ENCODE data around the gene ANKS1B.
"Not testable (repeated sequence)": the region's sequence is repeated elsewhere in the genome, so short reads cannot be mapped to it uniquely, and the experiment has no call there.

ANKS1B gene

DNA sequence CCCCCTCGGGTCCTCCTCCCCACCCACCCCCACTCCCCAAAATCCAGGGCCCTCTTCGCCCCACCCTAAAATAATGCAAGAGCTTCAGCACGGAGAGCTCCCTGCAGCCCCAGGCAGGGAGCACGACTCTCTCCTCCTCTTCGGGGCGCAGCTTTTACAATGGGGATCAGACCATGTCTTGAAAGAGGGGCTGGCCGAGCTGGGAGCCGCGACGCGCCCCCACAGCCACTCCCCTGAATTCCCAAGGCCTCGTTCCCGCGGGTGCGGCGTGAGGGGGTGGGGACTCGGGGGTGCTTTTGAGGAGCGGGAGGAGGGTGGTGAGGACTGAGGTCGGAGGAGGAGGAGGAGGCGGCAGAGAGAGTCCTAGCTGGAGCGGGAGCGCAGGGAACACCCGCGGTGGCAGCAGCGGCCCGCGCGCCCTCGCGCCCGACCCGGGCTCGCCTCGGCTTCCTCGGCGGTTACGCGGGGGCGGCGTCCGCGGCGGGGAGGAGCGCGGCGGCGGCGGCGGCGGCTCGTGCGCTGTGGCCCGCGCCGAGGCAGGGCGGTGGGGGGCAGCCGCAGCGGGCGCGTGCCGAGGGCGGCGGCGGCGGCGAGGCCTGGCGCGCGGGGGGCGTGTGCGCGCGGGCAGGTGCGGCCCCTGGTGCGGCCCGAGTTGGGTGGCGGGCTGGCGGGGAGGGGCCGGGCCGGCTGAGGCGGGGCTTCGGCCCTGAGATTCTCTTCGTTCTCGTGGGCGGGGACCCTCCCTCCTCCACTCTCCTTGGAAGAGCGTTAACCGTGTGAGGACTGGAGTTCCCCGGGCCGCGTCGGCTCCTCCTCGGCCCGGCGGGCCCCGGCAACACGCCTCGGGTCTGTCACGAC lies at the start of gene ANKS1B:
Gene ANKS1B (minus strand): TSS at position 666 of the 858 bp plus-strand sequence. CDS start 699 bp downstream, outside the sequence.
- DNase-seq = no peak

DNA sequence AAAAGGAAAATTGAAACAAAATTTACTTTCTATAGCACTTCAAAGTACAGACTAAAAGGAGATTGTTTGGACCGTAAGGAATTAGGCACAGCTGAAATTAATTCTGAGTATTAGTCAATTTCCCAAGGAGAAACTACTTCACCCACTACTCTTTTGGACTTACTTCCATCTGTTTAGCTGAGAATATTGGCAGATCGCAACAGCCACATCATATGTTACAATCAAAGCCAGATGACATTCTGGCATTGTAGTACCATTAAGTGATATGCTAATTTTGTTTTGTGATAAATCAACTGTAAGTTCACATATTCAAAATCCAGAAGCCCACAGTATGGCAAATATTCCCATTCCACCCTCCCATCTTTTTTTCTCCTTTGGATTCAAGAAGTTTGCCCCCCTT lies 47.1 kb upstream of the ANKS1B start:
- DNase-seq = no peak

DNA sequence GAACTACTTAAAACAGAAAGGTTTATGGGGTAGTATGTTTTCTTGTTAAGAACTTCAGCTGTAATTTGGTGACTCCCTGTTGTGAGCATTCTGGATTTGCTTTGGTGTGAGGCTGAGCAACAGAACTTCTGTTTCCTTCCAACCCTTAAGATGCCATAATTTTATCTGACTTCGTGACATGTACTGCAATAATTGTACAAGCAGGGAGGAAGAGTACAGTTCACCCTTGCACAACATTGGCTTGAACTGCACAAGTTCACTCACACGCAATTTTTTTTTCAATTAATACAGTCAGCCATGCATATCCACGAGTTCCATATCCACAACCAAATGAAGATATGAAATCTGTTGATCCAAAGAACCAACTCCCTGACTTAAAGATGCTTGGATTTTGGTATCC lies 42.9 kb upstream of the ANKS1B start:
- no peak for DNase-seq

- no peak for DNase-seq
Measured at GRCh38 chr12:100026241-100026640, 41.5 kb upstream of the ANKS1B start.

- DNase-seq = no peak
Measured at GRCh38 chr12:100024974-100025555, 40.3 kb upstream of the ANKS1B start.

DNA sequence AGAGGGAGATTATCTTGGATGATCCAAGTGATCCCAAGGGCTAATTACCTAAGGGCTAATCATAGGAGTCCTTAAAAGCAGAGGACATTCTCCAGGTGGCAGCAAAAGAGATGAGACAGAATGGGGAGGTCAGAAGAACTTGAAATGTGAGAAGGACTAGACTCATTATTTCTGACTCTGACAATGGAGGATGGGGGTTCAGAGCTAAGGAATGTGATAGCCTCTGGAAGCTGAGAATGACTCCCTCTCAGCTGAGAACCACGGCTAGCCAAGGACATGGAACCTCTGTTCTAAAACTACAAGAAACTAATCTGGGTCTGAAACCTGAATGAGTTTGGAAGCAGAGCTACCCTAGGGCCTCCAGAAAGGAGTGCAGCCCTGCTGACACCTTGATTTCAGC lies 35.6 kb upstream of the ANKS1B start:
- DNase-seq = no peak

DNA sequence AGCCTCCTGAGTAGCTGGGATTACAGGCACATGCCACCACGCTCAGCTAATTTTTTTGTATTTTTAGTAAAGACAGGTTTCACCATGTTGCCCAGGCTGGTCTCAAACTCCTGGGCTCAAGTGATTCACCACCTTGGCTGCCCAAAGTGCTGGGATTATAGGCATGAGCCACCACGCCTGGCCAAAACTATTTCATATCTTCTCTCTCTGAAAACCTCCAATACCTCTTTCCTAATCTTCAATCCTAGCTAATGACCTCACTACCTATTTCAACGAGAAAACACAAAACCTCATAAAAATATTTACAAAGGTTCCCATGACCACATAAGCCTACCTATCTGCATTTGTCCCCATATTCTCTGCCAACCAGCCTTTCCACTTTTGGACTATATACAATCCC lies 32.3 kb upstream of the ANKS1B start:
- no peak for DNase-seq

GRCh38 chr12:100016304-100016703 lies 31.6 kb upstream of the ANKS1B start:
- DNase-seq = not testable (repeated sequence)

GRCh38 chr12:100005846-100006245 lies 21.1 kb upstream of the ANKS1B start:
- not testable (repeated sequence) for DNase-seq

DNA sequence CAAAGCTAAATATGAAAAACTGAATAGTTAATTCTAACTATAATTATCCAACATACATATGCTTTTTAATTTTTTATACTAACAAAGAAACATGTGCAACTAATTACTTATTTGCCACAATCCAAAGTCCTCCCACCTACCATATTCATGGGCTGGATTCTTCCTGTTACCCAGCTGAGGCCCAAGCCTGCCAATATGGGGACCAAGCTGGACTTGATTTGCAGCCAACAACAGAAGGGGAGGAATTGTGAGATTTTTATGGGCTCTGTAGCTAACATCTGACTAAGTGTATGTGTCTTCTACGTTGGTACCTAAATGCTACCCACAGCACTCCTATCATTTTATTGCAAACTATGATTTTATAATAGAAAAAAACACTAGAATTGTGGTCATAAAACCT lies 13.1 kb upstream of the ANKS1B start:
- DNase-seq = no peak

- no peak for DNase-seq
Measured at GRCh38 chr12:99996095-99996494, 11.4 kb upstream of the ANKS1B start.

- no peak for DNase-seq
Measured at GRCh38 chr12:99985631-99986030, 895 bp upstream of the ANKS1B start.

GRCh38 chr12:99985129-99985570 lies 414 bp upstream of the ANKS1B start:
- DNase-seq = no peak

- DNase-seq = no peak
Measured at GRCh38 chr12:99983456-99984258, 1.1 kb downstream of the ANKS1B start.

DNA sequence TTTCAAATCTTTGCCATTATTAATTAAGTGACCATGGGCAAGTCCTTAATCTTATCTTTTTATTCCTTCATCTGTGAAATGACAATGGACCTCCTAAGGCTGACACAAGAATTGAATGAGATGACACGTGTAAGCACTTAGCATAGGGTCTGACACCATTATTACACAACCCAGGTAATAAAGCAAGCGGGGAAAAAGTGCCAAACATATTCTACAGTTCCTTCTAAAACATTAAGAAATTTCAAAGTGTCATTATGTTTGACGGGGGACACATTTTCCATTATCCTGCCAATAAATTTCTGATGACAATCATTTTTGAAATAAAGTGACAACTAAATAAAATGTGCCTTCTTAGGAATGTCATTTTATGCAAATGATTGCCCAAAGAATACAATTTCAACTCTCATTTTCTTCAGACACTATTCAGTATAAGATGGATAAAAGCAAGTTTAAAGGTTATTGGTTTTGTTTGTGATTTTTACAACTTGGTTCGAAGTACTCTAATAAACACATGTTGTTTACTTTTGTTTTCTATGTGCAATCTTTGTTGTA lies 3.0 kb downstream of the ANKS1B start:
- no peak for DNase-seq

- DNase-seq = no peak
Measured at GRCh38 chr12:99979471-99979870, 5.3 kb downstream of the ANKS1B start.

DNA sequence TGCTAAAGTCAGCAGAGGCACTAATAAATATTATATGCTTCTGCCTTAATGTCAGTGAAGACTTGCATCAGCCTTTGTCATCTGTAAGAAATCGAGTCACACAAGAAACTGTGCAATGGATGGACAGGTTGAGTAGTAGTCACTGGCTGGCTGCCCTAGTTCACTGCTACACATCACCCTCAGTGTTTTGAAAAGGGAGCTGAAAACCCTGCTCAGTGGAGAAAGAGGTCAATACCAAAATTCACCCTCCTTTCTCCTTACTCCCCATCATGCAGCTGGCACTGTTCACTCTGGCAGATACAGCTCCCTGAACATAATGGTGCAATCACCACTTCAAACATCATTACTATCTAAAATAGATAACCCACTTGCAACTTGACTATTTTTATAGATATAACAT lies 6.6 kb downstream of the ANKS1B start:
- DNase-seq = no peak

GRCh38 chr12:99977550-99977949 lies 7.2 kb downstream of the ANKS1B start:
- no peak for DNase-seq

DNA sequence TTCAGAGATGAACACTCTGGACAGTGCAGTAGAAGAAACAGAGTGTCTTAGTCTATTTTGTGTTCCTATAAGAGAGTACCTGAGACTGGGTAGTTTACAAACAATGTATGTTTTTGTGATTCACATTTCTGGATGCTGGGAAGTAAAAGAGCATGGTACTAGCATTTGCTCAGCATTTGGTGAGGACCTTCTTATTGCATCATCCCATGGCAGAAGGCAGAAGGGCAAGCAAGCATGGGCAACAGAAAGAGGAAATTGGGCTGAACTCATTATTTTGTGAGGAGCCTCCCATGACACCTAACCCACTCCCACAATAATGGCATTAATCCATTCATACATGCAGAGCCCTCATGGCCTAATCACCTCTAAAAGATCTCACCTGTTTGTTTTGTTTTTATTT lies 8.0 kb downstream of the ANKS1B start:
- no peak for DNase-seq

GRCh38 chr12:99975321-99975720 lies 9.4 kb downstream of the ANKS1B start:
- DNase-seq = no peak

- no peak for DNase-seq
Measured at GRCh38 chr12:99974146-99974545, 10.6 kb downstream of the ANKS1B start.

GRCh38 chr12:99966429-99966828 lies 18.3 kb downstream of the ANKS1B start:
- no peak for DNase-seq

GRCh38 chr12:99960311-99960710 lies 24.4 kb downstream of the ANKS1B start:
- DNase-seq = no peak
